GM12878 (cell line): ENCODE measurements around the gene TAF10. TPM values are rescaled to one million over a fixed set of nuclear protein-coding genes. Genes with fewer than 3 reads are reported as not detected.

Experiments used
- ATAC-seq: fragments of 200-7000 bp; cut with Tn5 transposase; 3 replicates; pipeline ENCODE4 v1.9.1; 2020; ENCODE audit warnings: mild to moderate bottlenecking, moderate library complexity
- BruUV-seq: library from RNA; stranded (reverse); fragments of 400-500 nt; replicated peaks from 2 replicates; lab custom pipeline; 2021; lab: Mats Ljungman, UMichigan
- CTCF ChIA-PET: fragments of 300-600 bp; sonication (Branson Sonifier 250); formaldehyde crosslinking; extraction: SDS; loops from one replicate; lab custom pipeline; 2021; ENCODE audit warnings: inconsistent platforms; lab: Yijun Ruan, JAX
- POLR2A ChIA-PET: fragments of 350-600 bp; formaldehyde crosslinking; extraction: SDS; loops from one replicate; lab custom pipeline; 2021; ENCODE audit warnings: inconsistent platforms; lab: Charles Lee
- RAD21 ChIA-PET: fragments of 300-600 bp; sonication (Branson Sonifier 250); formaldehyde crosslinking; loops from one replicate; lab custom pipeline; 2023; ENCODE audit warnings: antibody characterized with exemption; ENCODE audit not compliant: unreplicated experiment; lab: Charles Lee
- SMC1A ChIA-PET: fragments of 300-600 bp; sonication (Branson Sonifier 250); formaldehyde crosslinking; loops from one replicate; lab custom pipeline; 2023; ENCODE audit not compliant: unreplicated experiment, uncharacterized antibody; lab: Charles Lee
- DNase-seq: peaks from one replicate; pipeline ENCODE4 v3.0.0-alpha.2; 2011; ENCODE audit warnings: low read depth, low spot score
- FAIRE-seq: peaks from 3 replicates; lab custom pipeline; 2011; peaks lifted over from hg19 to GRCh38; lab: Jason Lieb, UNC
- H2AFZ ChIP-seq: 2 replicates; pipeline ENCODE4 v1.6.0; 2011; ENCODE audit warnings: low read depth, low read length, control low read depth; ENCODE audit not compliant: control insufficient read depth
- H3K27ac ChIP-seq: 2 replicates; pipeline ENCODE4 v1.5.1; 2011; ENCODE audit warnings: control low read depth; ENCODE audit not compliant: control insufficient read depth, insufficient read depth
- H3K27me3 ChIP-seq, 2 experiments: replicated peaks in 1 of 2; 2 replicates each; pipeline versions ENCODE4 v1.6.0 to v1.6.1; 2011; ENCODE audit warnings: low read length in 1 of 2; ENCODE audit not compliant: control insufficient read depth in 2 of 2, insufficient read depth in 2 of 2
- H3K36me3 ChIP-seq, 2 experiments: 2 replicates each; pipeline ENCODE4 v1.5.1; 2011; ENCODE audit warnings: low read length in 1 of 2; ENCODE audit not compliant: control insufficient read depth in 2 of 2, insufficient read depth in 2 of 2
- H3K4me1 ChIP-seq: 2 replicates; pipeline ENCODE4 v1.6.1; 2011; ENCODE audit warnings: mild to moderate bottlenecking, low read length, moderate library complexity, mixed read lengths; ENCODE audit not compliant: control insufficient read depth, insufficient read depth
- H3K4me2 ChIP-seq: 2 replicates; pipeline ENCODE4 v1.6.0; 2011; ENCODE audit warnings: control low read depth; ENCODE audit not compliant: control insufficient read depth, insufficient read depth
- H3K4me3 ChIP-seq: fragments of 200-600 bp; sonication (generic); 2 replicates; pipeline ENCODE4 v1.5.1; 2016
- H3K79me2 ChIP-seq: 2 replicates; pipeline ENCODE4 v1.6.0; 2011; ENCODE audit warnings: low read length; ENCODE audit not compliant: control insufficient read depth, insufficient read depth
- H3K9ac ChIP-seq: 2 replicates; pipeline ENCODE4 v1.8.0; 2011; ENCODE audit warnings: low read length, control low read depth, mixed read lengths; ENCODE audit not compliant: control insufficient read depth, insufficient read depth
- H3K9me3 ChIP-seq: replicated peaks from 3 replicates; pipeline ENCODE4 v1.5.1; 2011; ENCODE audit warnings: mild to moderate bottlenecking, low read length; ENCODE audit not compliant: control insufficient read depth, insufficient read depth
- H4K20me1 ChIP-seq: 2 replicates; pipeline ENCODE4 v1.6.0; 2011; ENCODE audit not compliant: control insufficient read depth, insufficient read depth
- BCLAF1 ChIP-seq: fragments of 450-650 bp; IDR thresholded peaks from 2 replicates; pipeline ENCODE4 v1.6.1; 2017; ENCODE audit warnings: antibody characterized with exemption, mild to moderate bottlenecking, moderate library complexity
- CEBPB ChIP-seq, 2 experiments: fragments of 150-350 bp in 1 of 2; IDR thresholded peaks; 2 replicates each; pipeline ENCODE4 v1.6.1; 2012 to 2014; ENCODE audit warnings: low read depth in 2 of 2, low read length in 2 of 2, borderline replicate concordance in 1 of 2, inconsistent platforms in 1 of 2
- CHD1 ChIP-seq: IDR thresholded peaks from 2 replicates; pipeline ENCODE4 v1.6.1; 2012; ENCODE audit warnings: low read depth, low read length, improper control_type of control experiment
- CREM ChIP-seq: IDR thresholded peaks from 2 replicates; pipeline ENCODE4 v1.6.1; 2014; ENCODE audit warnings: antibody characterized with exemption, low read depth
- EED ChIP-seq: sonication (generic); IDR thresholded peaks from 2 replicates; pipeline ENCODE4 v1.6.1; 2016; ENCODE audit warnings: antibody characterized with exemption, low read depth
- HCFC1 ChIP-seq: fragments of 150-350 bp; IDR thresholded peaks from 2 replicates; pipeline ENCODE4 v1.6.1; 2014; ENCODE audit warnings: low read length
- JUNB ChIP-seq: IDR thresholded peaks from 2 replicates; pipeline ENCODE4 v1.6.1; 2016; ENCODE audit warnings: antibody characterized with exemption, mild to moderate bottlenecking
- MTA2 ChIP-seq: fragments of 450-650 bp; IDR thresholded peaks from 2 replicates; pipeline ENCODE4 v1.6.1; 2016; ENCODE audit warnings: low read depth, mild to moderate bottlenecking, moderate library complexity
- NRF1 ChIP-seq: conservative IDR thresholded peaks from 2 replicates; pipeline ENCODE4 v1.6.1; 2011; ENCODE audit warnings: mild to moderate bottlenecking, low read depth, low read length, improper control_type of control experiment
- RBBP5 ChIP-seq: fragments of 200-600 bp; sonication (generic); conservative IDR thresholded peaks from 2 replicates; pipeline ENCODE4 v1.6.1; 2016
- ZBED1 ChIP-seq: IDR thresholded peaks from 2 replicates; pipeline ENCODE4 v1.6.1; 2016; ENCODE audit warnings: borderline replicate concordance
- ZBTB40 ChIP-seq: fragments of 450-650 bp; IDR thresholded peaks from 2 replicates; pipeline ENCODE4 v1.6.1; 2016; ENCODE audit warnings: mild to moderate bottlenecking, moderate library complexity, borderline replicate concordance
- WGBS: methylation state at CpG from one replicate; pipeline ENCODE4 v1.1.6; 2016; ENCODE audit warnings: low lambda C conversion rate; ENCODE audit not compliant: insufficient replicate concordance, insufficient coverage; ENCODE audit errors: missing lambda C conversion rate; 5-methylcytosine and 5-hydroxymethylcytosine counted together
- in situ Hi-C: fragments of 300-500 bp; cut with MboI; formaldehyde crosslinking; loops from 9 replicates; pipeline ENCODE4 v1.14.3; 2018; ENCODE audit warnings: mixed read lengths
- intact Hi-C: fragments of 100-400 bp; cut with micrococcal nuclease; formaldehyde crosslinking; loops from one replicate; pipeline ENCODE4 v1.14.2; 2022; ENCODE audit not compliant: unreplicated experiment
- polyA plus RNA-seq, 11 experiments: library from polyadenylated mRNA; depleted of rRNA in 4 of 11; unstranded in 6 of 11; stranded (reverse) in 5 of 11; fragments of >200 nt; fragmentation: Nextera tagmentation in 4 of 11; fragmentation: Illumina TruSeq in 1 of 11; extraction: Ambion mirVana in 4 of 11; extraction: Trizol in 1 of 11; gene quantifications; 1 replicate in 1 of 11; 2 replicates in 10 of 11; pipeline versions ENCODE4 v1.2.1 to v1.2.3, GENCODE V29; 2011 to 2016; ENCODE audit warnings: inconsistent platforms in 2 of 11, missing spikeins in 2 of 11, low read depth in 1 of 11
- total RNA-seq, 4 experiments: library from RNA; depleted of rRNA in 3 of 4; stranded (reverse); fragments of >200 nt in 3 of 4; fragmentation: Illumina TruSeq in 1 of 4; extraction: Trizol in 1 of 4; gene quantifications; 2 replicates each; pipeline versions ENCODE4 v1.2.1 to v1.2.3, GENCODE V29; 2013 to 2021
- TF ChIP-seq, protein P1 (sequence below): fragments of 450-650 bp; formaldehyde crosslinking; IDR thresholded peaks from 2 replicates; pipeline ENCODE4 v1.4.0; 2020; ENCODE audit warnings: mild to moderate bottlenecking, moderate library complexity

The TAF10 gene
- total and polyA plus RNA-seq, 10 of the 15 experiments (the other 5 are each of a cell fraction or from before 2014, with no cell fraction given): 26.7 to 251 (median 149) TPM

DNA sequence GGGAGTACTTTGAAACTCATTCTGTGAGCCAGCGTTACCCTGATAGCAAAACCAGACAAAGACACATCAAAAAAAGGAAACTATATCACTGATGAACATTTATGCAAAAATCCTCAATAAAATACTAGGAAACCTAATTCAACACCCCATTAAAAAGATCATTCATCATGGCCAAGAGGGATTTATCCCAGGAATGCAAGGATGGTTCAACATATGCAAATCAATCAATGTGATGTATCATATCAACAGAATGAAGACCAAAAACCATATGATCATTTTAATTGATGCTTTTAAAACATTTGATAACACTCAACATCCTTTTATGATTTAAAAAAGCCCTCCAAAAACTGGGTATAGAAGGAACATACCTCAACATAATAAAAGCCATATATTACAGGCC is 28.4 kb downstream of the TAF10 start:
- WGBS: 100% methylated on average over 1 of the region's 1 CpG
- no peak overlapping the region for H2AFZ ChIP-seq
- no peak for FAIRE-seq
- TF ChIP-seq CEBPB (IDR thresholded peaks at IDR 0.05; ENCODE audit: borderline replicate concordance in 1 of 2, low read depth in 2 of 2, low read length in 2 of 2) (no peak), CREM (no peak), CHD1 (no peak), RBBP5 (no peak), MTA2 (no peak), ZBTB40 (no peak), NRF1 (no peak), EED (no peak), ZBED1 (no peak), HCFC1 (no peak), BCLAF1 (no peak), JUNB (no peak)
- TF ChIP-seq, protein P1, sequence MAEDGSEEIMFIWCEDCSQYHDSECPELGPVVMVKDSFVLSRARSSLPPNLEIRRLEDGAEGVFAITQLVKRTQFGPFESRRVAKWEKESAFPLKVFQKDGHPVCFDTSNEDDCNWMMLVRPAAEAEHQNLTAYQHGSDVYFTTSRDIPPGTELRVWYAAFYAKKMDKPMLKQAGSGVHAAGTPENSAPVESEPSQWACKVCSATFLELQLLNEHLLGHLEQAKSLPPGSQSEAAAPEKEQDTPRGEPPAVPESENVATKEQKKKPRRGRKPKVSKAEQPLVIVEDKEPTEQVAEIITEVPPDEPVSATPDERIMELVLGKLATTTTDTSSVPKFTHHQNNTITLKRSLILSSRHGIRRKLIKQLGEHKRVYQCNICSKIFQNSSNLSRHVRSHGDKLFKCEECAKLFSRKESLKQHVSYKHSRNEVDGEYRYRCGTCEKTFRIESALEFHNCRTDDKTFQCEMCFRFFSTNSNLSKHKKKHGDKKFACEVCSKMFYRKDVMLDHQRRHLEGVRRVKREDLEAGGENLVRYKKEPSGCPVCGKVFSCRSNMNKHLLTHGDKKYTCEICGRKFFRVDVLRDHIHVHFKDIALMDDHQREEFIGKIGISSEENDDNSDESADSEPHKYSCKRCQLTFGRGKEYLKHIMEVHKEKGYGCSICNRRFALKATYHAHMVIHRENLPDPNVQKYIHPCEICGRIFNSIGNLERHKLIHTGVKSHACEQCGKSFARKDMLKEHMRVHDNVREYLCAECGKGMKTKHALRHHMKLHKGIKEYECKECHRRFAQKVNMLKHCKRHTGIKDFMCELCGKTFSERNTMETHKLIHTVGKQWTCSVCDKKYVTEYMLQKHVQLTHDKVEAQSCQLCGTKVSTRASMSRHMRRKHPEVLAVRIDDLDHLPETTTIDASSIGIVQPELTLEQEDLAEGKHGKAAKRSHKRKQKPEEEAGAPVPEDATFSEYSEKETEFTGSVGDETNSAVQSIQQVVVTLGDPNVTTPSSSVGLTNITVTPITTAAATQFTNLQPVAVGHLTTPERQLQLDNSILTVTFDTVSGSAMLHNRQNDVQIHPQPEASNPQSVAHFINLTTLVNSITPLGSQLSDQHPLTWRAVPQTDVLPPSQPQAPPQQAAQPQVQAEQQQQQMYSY (CRISPR knock-in tag): no peak

More for the DNA sequence above, 28.4 kb downstream of the TAF10 start:
- Histone ChIP-seq H3K4me2 (no peak overlapping the region), H4K20me1 (no peaks in the 10 kb centered on the region), H3K27me3 (no peaks in the 10 kb centered on the region), H3K36me3 (peaks cover 4 to 5% of the 10 kb centered on the region in 2 experiments; a peak in 3 of 4 replicates), H3K9me3 (no peaks in the 10 kb centered on the region), H3K27ac (no peak overlapping the region), H3K79me2 (no peaks in the 10 kb centered on the region), H3K4me1 (no peaks in the 10 kb centered on the region), H3K9ac (no peak overlapping the region), H3K4me3 (no peak overlapping the region)
- in situ Hi-C loops (no loop called here), intact Hi-C loops (no loop called here)
- ChIA-PET RAD21 (no interaction called here), POLR2A (no interaction called here), SMC1A (interaction anchor here (1.6 kb wide), 1 partner anchor 12 kb away, joined by 3 read pairs; no protein-coding TSS in a partner anchor), CTCF (interaction anchor here (1.0 to 1.9 kb wide), 2 partner anchors 14 to 53 kb away, joined by 3 to 4 read pairs; no protein-coding TSS in a partner anchor)
- no peak for DNase-seq
- BruUV-seq: no TSS peak
- no peak for ATAC-seq
